SU-DHL-6 (cell line): ENCODE results near the gene RAPGEF4.

ENCODE experiments used
- H2AFZ ChIP-seq: fragments of 200-600 bp; sonication (generic); 2 replicates; pipeline ENCODE4 v1.6.1; 2014; ENCODE audit warnings: low read depth, mild to moderate bottlenecking, moderate library complexity, mixed read lengths, antibody characterized with exemption, low read length; ENCODE audit not compliant: severe bottlenecking
- H3F3A ChIP-seq: fragments of 200-600 bp; shearing (Covaris generic); 2 replicates; pipeline ENCODE4 v1.6.0; 2016; ENCODE audit warnings: antibody characterized with exemption, mild to moderate bottlenecking; ENCODE audit not compliant: insufficient read depth
- H3K27ac ChIP-seq: fragments of 200-600 bp; sonication (generic); 2 replicates; pipeline ENCODE4 v1.5.1; 2016; ENCODE audit warnings: low read depth, mild to moderate bottlenecking, low read length, moderate library complexity, mixed read lengths
- H3K27me3 ChIP-seq: fragments of 200-600 bp; sonication (generic), shearing (Covaris generic); 2 replicates; pipeline ENCODE4 v1.6.0; 2014; ENCODE audit warnings: mild to moderate bottlenecking, low read length
- H3K36me3 ChIP-seq: fragments of 200-600 bp; sonication (generic); 2 replicates; pipeline ENCODE4 v1.6.1; 2014; ENCODE audit warnings: mild to moderate bottlenecking, low read length, mixed read lengths
- H3K4me2 ChIP-seq: fragments of 300-600, 200-600 bp; shearing (Covaris generic), sonication (generic); 2 replicates; pipeline ENCODE4 v1.6.0; 2014; ENCODE audit warnings: low read length, low read depth, mild to moderate bottlenecking; ENCODE audit not compliant: poor library complexity, severe bottlenecking
- H3K4me3 ChIP-seq: fragments of 200-600 bp; sonication (generic); 2 replicates; pipeline ENCODE4 v1.5.1; 2014; ENCODE audit warnings: antibody characterized with exemption, low read length, mild to moderate bottlenecking, mixed read lengths; ENCODE audit not compliant: insufficient read depth, poor library complexity, severe bottlenecking
- H3K79me2 ChIP-seq: fragments of 200-600 bp; sonication (generic); 2 replicates; pipeline ENCODE4 v1.6.1; 2014; ENCODE audit warnings: mild to moderate bottlenecking, low read length, moderate library complexity; ENCODE audit not compliant: insufficient read depth
- H3K9ac ChIP-seq: fragments of 200-600 bp; sonication (generic); 2 replicates; pipeline ENCODE4 v1.7.0; 2014; ENCODE audit warnings: mild to moderate bottlenecking, low read length
- H3K9me2 ChIP-seq: fragments of 200-600 bp; sonication (generic); replicated peaks from 2 replicates; pipeline ENCODE4 v1.6.1; 2014; ENCODE audit warnings: low read length; ENCODE audit not compliant: insufficient read depth
- H3K9me3 ChIP-seq: fragments of 200-600 bp; sonication (generic); 2 replicates; pipeline ENCODE4 v1.6.1; 2014; ENCODE audit warnings: low read length, mixed read lengths; ENCODE audit not compliant: insufficient read depth
- H4K20me1 ChIP-seq: fragments of 200-600 bp; sonication (generic); 2 replicates; pipeline ENCODE4 v1.6.1; 2014; ENCODE audit warnings: low read depth, mild to moderate bottlenecking, antibody characterized with exemption, low read length, moderate library complexity, mixed read lengths
- EZH2phosphoT487 ChIP-seq: fragments of 200-600 bp; sonication (generic), shearing (Covaris generic); conservative IDR thresholded peaks from 2 replicates; pipeline ENCODE4 v1.6.1; 2018; ENCODE audit warnings: mild to moderate bottlenecking, antibody characterized with exemption, low read length, moderate library complexity, mixed read lengths
- TF ChIP-seq, protein P1 (sequence below): fragments of 200-600 bp; sonication (generic); IDR thresholded peaks from one replicate; pipeline ENCODE4 v1.5.1; 2017; ENCODE audit warnings: antibody characterized with exemption, mild to moderate bottlenecking, low read length, moderate library complexity; ENCODE audit not compliant: insufficient read depth, poor library complexity, severe bottlenecking

Gene RAPGEF4

DNA sequence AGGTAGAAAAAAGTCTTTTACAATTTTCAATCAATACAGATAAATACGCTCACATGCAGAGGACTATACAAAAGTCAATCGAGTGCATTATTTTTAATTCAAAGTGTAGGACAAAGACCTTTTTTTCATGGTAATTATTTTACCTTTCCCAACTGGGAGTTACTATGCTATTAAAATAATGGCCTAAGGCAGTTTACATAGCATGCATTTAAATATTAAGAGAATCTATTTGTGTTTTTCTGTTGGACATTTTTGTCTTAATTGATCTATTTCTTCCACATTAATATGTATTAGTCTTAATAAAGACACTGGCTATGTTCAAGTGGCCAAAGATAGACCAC is 209.8 kb downstream of the RAPGEF4 start:
- Histone ChIP-seq H4K20me1 (no peaks in the 10 kb centered on the region), H3K9me3 (no peaks in the 10 kb centered on the region), H3K9me2 (no peaks in the 10 kb centered on the region), H3K36me3 (no peaks in the 10 kb centered on the region), H3K4me3 (no peak overlapping the region), H3F3A (no peaks in the 10 kb centered on the region), H3K27ac (no peak overlapping the region), H3K4me2 (no peak overlapping the region), H3K79me2 (no peaks in the 10 kb centered on the region), H2AFZ (no peak overlapping the region), H3K27me3 (no peaks in the 10 kb centered on the region), H3K9ac (no peak overlapping the region)
- no peak for TF ChIP-seq EZH2phosphoT487
- TF ChIP-seq, protein P1, sequence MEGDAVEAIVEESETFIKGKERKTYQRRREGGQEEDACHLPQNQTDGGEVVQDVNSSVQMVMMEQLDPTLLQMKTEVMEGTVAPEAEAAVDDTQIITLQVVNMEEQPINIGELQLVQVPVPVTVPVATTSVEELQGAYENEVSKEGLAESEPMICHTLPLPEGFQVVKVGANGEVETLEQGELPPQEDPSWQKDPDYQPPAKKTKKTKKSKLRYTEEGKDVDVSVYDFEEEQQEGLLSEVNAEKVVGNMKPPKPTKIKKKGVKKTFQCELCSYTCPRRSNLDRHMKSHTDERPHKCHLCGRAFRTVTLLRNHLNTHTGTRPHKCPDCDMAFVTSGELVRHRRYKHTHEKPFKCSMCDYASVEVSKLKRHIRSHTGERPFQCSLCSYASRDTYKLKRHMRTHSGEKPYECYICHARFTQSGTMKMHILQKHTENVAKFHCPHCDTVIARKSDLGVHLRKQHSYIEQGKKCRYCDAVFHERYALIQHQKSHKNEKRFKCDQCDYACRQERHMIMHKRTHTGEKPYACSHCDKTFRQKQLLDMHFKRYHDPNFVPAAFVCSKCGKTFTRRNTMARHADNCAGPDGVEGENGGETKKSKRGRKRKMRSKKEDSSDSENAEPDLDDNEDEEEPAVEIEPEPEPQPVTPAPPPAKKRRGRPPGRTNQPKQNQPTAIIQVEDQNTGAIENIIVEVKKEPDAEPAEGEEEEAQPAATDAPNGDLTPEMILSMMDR, result no peak

DNA sequence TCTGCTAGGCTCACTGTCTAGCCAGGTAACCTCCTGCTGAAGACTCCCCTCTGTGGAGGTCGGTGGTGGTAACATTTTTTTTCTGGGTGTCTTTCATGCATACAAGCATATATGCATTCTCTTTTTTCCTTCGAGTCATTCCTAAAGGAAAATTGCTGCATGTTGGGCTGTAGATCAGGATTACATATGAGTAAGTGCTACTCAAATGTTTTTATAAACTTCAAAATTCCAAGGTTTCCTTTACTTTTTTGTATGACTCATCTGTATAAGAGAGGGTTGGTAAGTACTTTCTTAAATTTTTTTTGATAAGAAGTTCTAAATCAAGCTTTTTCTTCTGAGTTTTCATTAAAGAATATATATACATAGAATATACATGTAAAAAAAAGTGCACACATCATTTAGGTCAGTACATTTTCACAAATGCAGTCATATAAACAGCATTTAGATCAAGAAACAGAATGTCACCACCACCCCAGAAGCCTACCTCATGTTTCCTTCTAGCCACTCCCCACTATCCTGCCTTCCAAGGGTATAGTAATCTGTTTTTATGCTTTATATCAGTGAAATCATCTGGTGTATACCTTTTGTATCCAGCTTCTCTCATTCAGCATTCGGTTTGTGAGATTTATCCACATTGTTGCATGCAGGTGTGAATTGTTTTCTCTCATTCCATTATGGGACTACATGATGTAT is 212.0 kb downstream of the RAPGEF4 start:
- H3F3A ChIP-seq, result no peaks in the 10 kb centered on the region
- no peaks in the 10 kb centered on the region for H3K27me3 ChIP-seq
- H3K79me2 ChIP-seq, result no peaks in the 10 kb centered on the region
- no peak overlapping the region for H3K9ac ChIP-seq
- no peak overlapping the region for H3K4me3 ChIP-seq
- no peak overlapping the region for H2AFZ ChIP-seq
- H3K27ac ChIP-seq, result no peak overlapping the region
- H3K9me3 ChIP-seq, result no peaks in the 10 kb centered on the region
- H4K20me1 ChIP-seq, result no peaks in the 10 kb centered on the region
- H3K9me2 ChIP-seq, result no peaks in the 10 kb centered on the region
- no peaks in the 10 kb centered on the region for H3K36me3 ChIP-seq
- H3K4me2 ChIP-seq, result no peak overlapping the region
- no peak for TF ChIP-seq EZH2phosphoT487
- TF ChIP-seq, protein P1, result no peak

DNA sequence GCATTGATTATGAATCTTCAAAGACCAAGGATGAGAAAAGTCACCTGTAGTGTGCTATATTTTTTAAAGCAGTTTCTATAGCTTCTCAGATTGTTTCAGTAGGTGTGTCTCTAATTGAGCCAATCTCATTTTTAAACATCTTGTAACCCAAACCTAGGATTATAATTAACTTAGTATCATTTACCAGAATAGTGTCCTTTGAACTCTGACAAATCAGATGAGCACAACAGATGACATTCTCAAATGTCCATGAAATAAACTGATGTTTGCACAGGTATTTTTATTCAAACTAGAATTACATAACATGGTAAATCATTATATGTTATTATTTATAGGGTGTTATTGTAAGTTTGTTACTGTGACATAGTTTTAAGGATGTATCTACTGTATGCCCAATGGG is 213.9 kb downstream of the RAPGEF4 start:
- Histone ChIP-seq H3K9ac (no peak overlapping the region), H2AFZ (no peak overlapping the region), H3K27ac (no peak overlapping the region), H3K27me3 (no peaks in the 10 kb centered on the region), H3K36me3 (no peaks in the 10 kb centered on the region), H3F3A (no peaks in the 10 kb centered on the region), H3K4me2 (no peak overlapping the region), H3K9me3 (no peaks in the 10 kb centered on the region), H3K79me2 (no peaks in the 10 kb centered on the region), H3K4me3 (no peak overlapping the region), H3K9me2 (no peaks in the 10 kb centered on the region), H4K20me1 (no peaks in the 10 kb centered on the region)
- TF ChIP-seq EZH2phosphoT487, result no peak
- TF ChIP-seq, protein P1, result no peak
